Subcutaneous adipose tissue (tissue), 4 donors: ENCODE data around the gene FBXW11. TPM values are rescaled to one million over a fixed set of nuclear protein-coding genes. Genes with fewer than 3 reads are reported as not detected.

Experiments
- CTCF ChIP-seq: fragments of 450-650 bp; IDR thresholded peaks from one replicate; pipeline ENCODE4 v1.5.1; 2016; ENCODE audit warnings: low read depth, mild to moderate bottlenecking, control low read depth, antibody characterized with exemption, moderate library complexity
- total RNA-seq, 4 donors: library from RNA; depleted of rRNA; stranded (reverse); fragments of >200 nt; gene quantifications; one replicate each; pipeline ENCODE4 v1.1.0, GENCODE V29; 2016

The FBXW11 gene
- total RNA-seq, 4 donors from 2014 or later: 51.8 to 66.1 (median 59.8) TPM

- TF ChIP-seq CTCF: no peak
These were observed 134.7 kb downstream of the FBXW11 start for GRCh38 chr5:171871711-171872110.

DNA sequence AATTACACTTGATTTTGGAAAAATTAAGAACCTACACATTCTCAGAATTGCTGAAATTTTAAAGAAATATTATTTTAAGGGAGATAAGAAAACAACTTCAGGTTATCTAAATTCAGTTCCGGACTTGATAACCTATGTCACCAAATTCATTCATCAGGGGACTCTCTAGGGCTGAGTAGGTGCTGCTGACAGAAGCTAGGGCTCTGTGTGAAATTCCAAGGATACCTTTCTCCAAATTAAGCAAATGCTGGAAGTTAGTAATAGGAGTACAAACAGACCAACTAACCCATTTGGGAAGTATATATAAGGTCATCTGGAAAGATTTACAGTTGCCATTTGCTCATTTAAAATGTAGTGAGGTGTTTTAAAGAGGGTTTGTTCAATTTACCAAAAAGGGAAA, 136.5 kb downstream of the FBXW11 start:
- TF ChIP-seq CTCF: no peak

DNA sequence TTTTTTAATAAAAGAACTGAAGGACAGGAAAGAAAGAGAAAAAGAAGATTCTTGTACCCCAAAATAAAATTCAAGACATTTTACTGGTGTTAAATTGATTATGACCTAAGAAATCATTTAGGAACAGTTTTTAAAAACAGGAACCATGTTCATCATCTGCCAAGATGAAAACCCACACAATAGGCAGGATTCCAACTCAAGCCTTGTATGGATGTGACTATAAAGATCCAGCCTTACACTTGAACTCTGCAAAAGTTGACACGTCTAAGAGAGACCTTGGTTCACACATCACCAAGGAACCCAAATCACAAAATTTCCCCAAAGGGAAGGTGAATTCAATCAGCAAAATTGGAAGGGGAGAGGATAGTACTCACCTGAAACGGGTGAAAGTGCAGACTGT, 138.2 kb downstream of the FBXW11 start:
- TF ChIP-seq CTCF: no peak

DNA sequence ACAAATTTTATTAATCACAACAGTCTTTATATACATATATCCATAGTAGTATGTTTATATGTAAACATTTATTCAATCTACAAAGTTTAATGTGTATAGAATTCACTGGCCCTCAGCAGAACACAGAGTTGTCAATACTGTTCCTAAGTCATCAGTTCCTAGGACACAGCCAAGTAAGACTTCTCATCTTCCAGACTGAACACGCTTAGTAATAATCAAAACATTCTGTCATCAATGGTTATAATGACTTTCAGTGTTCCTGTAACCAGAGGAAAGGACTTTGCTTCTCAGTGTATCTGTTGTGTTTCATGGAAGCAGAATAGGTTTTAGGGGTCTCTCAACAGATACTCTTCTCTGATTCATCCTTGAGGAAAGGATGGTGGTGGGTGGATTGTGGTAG, 138.7 kb downstream of the FBXW11 start:
- no peak for TF ChIP-seq CTCF

GRCh38 chr5:171865471-171865870, 141.0 kb downstream of the FBXW11 start:
- no peak for TF ChIP-seq CTCF

DNA sequence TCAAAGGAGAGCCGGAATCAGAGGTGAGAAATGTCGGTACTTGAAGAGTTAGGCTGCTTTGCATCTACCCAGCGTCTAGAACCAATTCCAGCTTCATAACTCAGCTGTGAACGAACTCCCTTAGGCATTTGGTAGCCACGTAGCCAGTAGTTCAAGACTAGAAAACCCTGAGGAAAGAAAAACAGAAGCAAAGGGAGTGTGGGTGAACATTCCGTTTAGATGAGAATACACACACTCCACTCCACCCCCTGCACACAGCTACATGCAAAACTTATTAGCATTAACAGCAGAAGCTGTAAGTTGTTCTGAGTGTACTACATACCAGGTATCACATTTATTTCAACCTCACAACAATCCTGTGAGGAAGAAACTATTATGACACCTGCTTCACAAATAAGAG, 142.5 kb downstream of the FBXW11 start:
- TF ChIP-seq CTCF: no peak

DNA sequence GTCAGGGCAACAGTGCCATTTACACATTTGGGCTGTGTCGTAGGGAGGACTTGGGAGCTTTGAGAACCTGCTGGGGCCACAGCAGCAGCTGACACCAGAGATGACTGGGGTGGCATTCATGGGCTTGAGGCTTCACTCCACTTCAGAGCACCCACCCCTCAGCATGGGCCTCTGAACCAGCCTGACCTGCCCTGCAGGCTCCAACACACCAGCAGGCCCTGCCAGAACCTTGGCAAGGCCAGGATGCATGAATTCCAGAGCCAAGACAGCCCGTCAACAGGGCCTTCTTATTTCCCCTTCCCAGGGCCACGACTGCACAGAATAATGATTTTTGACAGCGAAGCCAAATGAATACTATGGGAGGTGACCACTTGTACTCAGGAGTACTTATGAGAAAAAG, 143.8 kb downstream of the FBXW11 start:
- TF ChIP-seq CTCF: no peak
